Smooth muscle cell (in vitro differentiated cells): ENCODE measurements around the gene BCORL1. TPM values are rescaled to one million over a fixed set of nuclear protein-coding genes. Genes with fewer than 3 reads are reported as not detected.

Experiments
- DNase-seq: peaks from one replicate; lab custom pipeline; 2025; ENCODE audit not compliant: unreplicated experiment; lab: John Stamatoyannopoulos, UW
- H2AFZ ChIP-seq: fragments of 200-600 bp; sonication (generic); 2 replicates; pipeline ENCODE4 v1.6.0; 2016; ENCODE audit warnings: antibody characterized with exemption, low read depth, mild to moderate bottlenecking
- H3F3A ChIP-seq: fragments of 200-600 bp; sonication (generic); 2 replicates; pipeline ENCODE4 v1.6.0; 2017; ENCODE audit warnings: antibody characterized with exemption, low read depth
- H3K27ac ChIP-seq: fragments of 200-600 bp; sonication (generic); 2 replicates; pipeline ENCODE4 v1.5.1; 2016; ENCODE audit warnings: low read depth, mild to moderate bottlenecking
- H3K27me3 ChIP-seq: fragments of 200-600 bp; sonication (generic); 2 replicates; pipeline ENCODE4 v1.6.1; 2016; ENCODE audit warnings: low read depth, mild to moderate bottlenecking
- H3K36me3 ChIP-seq: fragments of 200-600 bp; sonication (generic); 2 replicates; pipeline ENCODE4 v1.5.1; 2016; ENCODE audit warnings: low read depth
- H3K4me1 ChIP-seq: fragments of 200-600 bp; sonication (generic); 2 replicates; pipeline ENCODE4 v1.5.1; 2016; ENCODE audit warnings: low read depth
- H3K4me2 ChIP-seq: fragments of 200-600 bp; sonication (generic); 2 replicates; pipeline ENCODE4 v1.6.0; 2016; ENCODE audit warnings: mild to moderate bottlenecking
- H3K4me3 ChIP-seq: fragments of 200-600 bp; sonication (generic); 2 replicates; pipeline ENCODE4 v1.5.1; 2016; ENCODE audit warnings: mild to moderate bottlenecking
- H3K79me2 ChIP-seq: fragments of 200-600 bp; sonication (generic); 2 replicates; pipeline ENCODE4 v1.6.0; 2016; ENCODE audit warnings: low read depth, mild to moderate bottlenecking
- H3K9ac ChIP-seq: fragments of 200-600 bp; sonication (generic); 2 replicates; pipeline ENCODE4 v1.6.0; 2016; ENCODE audit warnings: low read depth
- H3K9me3 ChIP-seq: fragments of 200-600 bp; sonication (generic); replicated peaks from 2 replicates; pipeline ENCODE4 v1.5.1; 2016; ENCODE audit warnings: low read depth
- H4K20me1 ChIP-seq: fragments of 200-600 bp; sonication (generic); 2 replicates; pipeline ENCODE4 v1.6.0; 2016; ENCODE audit warnings: low read depth
- CTCF ChIP-seq: fragments of 200-600 bp; sonication (generic); IDR thresholded peaks from 2 replicates; pipeline ENCODE4 v1.5.1; 2017; ENCODE audit warnings: borderline replicate concordance, mild to moderate bottlenecking, antibody characterized with exemption; ENCODE audit not compliant: insufficient read depth, poor library complexity, severe bottlenecking
- WGBS: methylation state at CpG from one replicate; pipeline ENCODE4 v1.1.7; 2016; ENCODE audit warnings: low lambda C conversion rate; 5-methylcytosine and 5-hydroxymethylcytosine counted together
- polyA plus RNA-seq: library from polyadenylated mRNA; unstranded; fragments of >200 nt; fragmentation: Nextera tagmentation; extraction: Ambion mirVana; gene quantifications from 2 replicates; pipeline ENCODE4 v1.2.1, GENCODE V29; 2016
- total RNA-seq: library from RNA; depleted of rRNA; stranded (reverse); fragments of >200 nt; gene quantifications from 2 replicates; pipeline ENCODE4 v1.2.3, GENCODE V29; 2014

The BCORL1 gene
- total and polyA plus RNA-seq, 2 experiments from 2014 or later, result 3.0 to 8.0 TPM

DNA sequence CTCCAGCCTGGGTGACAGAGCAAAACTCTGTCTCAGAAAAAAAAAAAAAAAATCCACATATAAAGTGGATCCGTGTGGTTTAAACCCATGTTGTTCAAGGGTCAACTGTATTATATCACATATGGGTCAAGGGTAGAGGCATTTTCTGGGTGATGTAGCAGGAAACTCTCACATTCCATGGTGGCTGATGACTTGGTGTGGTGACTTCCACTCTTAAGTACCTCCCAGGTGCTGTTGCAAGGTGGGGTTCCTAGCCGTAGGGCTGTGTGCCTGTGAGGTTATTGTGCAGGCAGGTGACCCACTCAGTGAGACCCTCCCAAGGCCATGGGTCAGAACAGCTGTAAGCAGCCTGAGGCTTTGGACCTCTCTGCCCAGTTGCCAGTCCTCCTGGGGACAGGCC is 110.8 kb downstream of the BCORL1 start:
- Histone ChIP-seq H4K20me1 (peaks cover 22% of the 10 kb centered on the region), H3F3A (no peaks in the 10 kb centered on the region), H3K79me2 (peaks cover 5% of the 10 kb centered on the region), H2AFZ (no peak overlapping the region), H3K27me3 (no peaks in the 10 kb centered on the region), H3K27ac (no peak overlapping the region), H3K36me3 (no peaks in the 10 kb centered on the region), H3K4me3 (no peak overlapping the region), H3K9ac (no peak overlapping the region), H3K9me3 (no peaks in the 10 kb centered on the region), H3K4me2 (no peak overlapping the region), H3K4me1 (no peaks in the 10 kb centered on the region)
- TF ChIP-seq CTCF, result no peak
- 96% methylated on average over 2 of the region's 2 CpGs for WGBS
- DNase-seq, result no peak

GRCh38 chrX:130094696-130095095 is 112.3 kb downstream of the BCORL1 start:
- Histone ChIP-seq H3K9ac (no peak overlapping the region), H3K9me3 (no peaks in the 10 kb centered on the region), H3K79me2 (peaks cover 7% of the 10 kb centered on the region), H2AFZ (no peak overlapping the region), H3K4me3 (no peak overlapping the region), H3K4me2 (no peak overlapping the region), H3K27ac (no peak overlapping the region), H3K36me3 (no peaks in the 10 kb centered on the region), H3K4me1 (no peaks in the 10 kb centered on the region), H3K27me3 (no peaks in the 10 kb centered on the region), H4K20me1 (peaks cover 14% of the 10 kb centered on the region), H3F3A (no peaks in the 10 kb centered on the region)
- DNase-seq, result no peak
- WGBS, result 84% methylated on average over 8 of the region's 8 CpGs
- no peak for TF ChIP-seq CTCF

- 88% methylated on average over 6 of the region's 6 CpGs for WGBS
- H3K27ac ChIP-seq, result no peak overlapping the region
- H3K36me3 ChIP-seq, result no peaks in the 10 kb centered on the region
- H3K9ac ChIP-seq, result no peak overlapping the region
- peaks cover 19% of the 10 kb centered on the region for H4K20me1 ChIP-seq
- peaks cover 8% of the 10 kb centered on the region for H3K79me2 ChIP-seq
- no peaks in the 10 kb centered on the region for H3K4me1 ChIP-seq
- H2AFZ ChIP-seq, result no peak overlapping the region
- H3K4me2 ChIP-seq, result no peak overlapping the region
- TF ChIP-seq CTCF, result no peak
- no peak overlapping the region for H3K4me3 ChIP-seq
- H3F3A ChIP-seq, result no peaks in the 10 kb centered on the region
- no peaks in the 10 kb centered on the region for H3K27me3 ChIP-seq
- no peaks in the 10 kb centered on the region for H3K9me3 ChIP-seq
- DNase-seq, result no peak
These were observed 113.0 kb downstream of the BCORL1 start for GRCh38 chrX:130095249-130096030.
